Measurements from ENCODE around the gene PIGU.

PIGU gene

DNA sequence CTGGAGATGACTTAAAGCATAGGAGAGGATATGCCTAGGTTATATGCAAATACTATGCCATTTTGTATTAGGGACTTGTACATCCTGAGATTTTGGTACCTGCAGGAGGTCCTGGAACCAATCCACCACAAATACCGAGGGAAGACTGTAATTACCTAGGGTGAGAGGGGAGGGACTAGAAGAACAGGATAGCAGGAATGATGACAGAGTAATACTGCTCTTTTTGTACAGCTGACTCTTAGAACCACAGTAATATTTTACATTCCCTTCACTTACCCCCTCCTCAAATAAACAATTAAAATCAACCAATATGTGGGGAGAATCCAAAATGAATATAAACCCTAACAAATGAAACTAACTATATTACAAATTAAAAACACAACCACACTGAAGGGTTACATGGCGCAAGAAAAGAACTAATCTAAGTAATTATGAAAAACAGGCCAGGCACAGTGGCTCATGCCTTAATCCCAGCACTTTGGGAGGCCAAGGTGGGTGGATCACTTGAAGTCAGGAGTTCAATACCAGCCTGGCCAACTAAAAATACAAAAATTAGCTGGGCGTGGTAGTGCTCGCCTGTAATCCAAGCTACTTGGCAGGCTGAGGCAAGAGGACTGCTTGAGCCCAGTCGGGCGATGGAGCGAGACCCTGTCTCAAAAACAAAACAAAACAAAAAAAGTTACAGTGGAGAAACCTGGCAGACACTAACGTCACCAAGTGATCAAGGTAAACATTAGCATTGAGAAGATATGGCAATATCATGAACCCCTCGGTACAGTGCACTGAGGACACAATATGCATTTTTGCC is 81.3 kb downstream of the PIGU start:
- no peaks in the 10 kb centered on the region for H3K36me3 Mint-ChIP-seq (ENCODE audit: low read depth)
- no peak overlapping the region for H3K27ac Mint-ChIP-seq
- no peaks in the 10 kb centered on the region for H3K9me3 Mint-ChIP-seq
- H3K4me1 Mint-ChIP-seq (ENCODE audit: low read depth): peaks cover 3% of the 10 kb centered on the region
- no peak overlapping the region for H3K4me3 Mint-ChIP-seq
- no peaks in the 10 kb centered on the region for H3K27me3 Mint-ChIP-seq (ENCODE audit: low read depth)

GRCh38 chr20:34586488-34587163 is 90.3 kb downstream of the PIGU start:
- peaks cover 9% of the 10 kb centered on the region for H3K36me3 Mint-ChIP-seq (ENCODE audit: low read depth)

GRCh38 chr20:34585019-34585418 is 91.9 kb downstream of the PIGU start:
- H3K27ac Mint-ChIP-seq: no peak overlapping the region
- H3K4me1 Mint-ChIP-seq (ENCODE audit: low read depth): peaks cover 24% of the 10 kb centered on the region
- H3K4me3 Mint-ChIP-seq: no peak overlapping the region
- H3K27me3 Mint-ChIP-seq (ENCODE audit: low read depth): no peaks in the 10 kb centered on the region
- H3K36me3 Mint-ChIP-seq (ENCODE audit: low read depth): peaks cover 17% of the 10 kb centered on the region
- no peaks in the 10 kb centered on the region for H3K9me3 Mint-ChIP-seq

More at GRCh38 chr20:34586488-34587163, 90.3 kb downstream of the PIGU start:
- no peaks in the 10 kb centered on the region for H3K27me3 Mint-ChIP-seq (ENCODE audit: low read depth)
- H3K9me3 Mint-ChIP-seq: no peaks in the 10 kb centered on the region
- H3K4me1 Mint-ChIP-seq (ENCODE audit: low read depth): peaks cover 9% of the 10 kb centered on the region
- no peak overlapping the region for H3K27ac Mint-ChIP-seq
- no peak overlapping the region for H3K4me3 Mint-ChIP-seq

DNA sequence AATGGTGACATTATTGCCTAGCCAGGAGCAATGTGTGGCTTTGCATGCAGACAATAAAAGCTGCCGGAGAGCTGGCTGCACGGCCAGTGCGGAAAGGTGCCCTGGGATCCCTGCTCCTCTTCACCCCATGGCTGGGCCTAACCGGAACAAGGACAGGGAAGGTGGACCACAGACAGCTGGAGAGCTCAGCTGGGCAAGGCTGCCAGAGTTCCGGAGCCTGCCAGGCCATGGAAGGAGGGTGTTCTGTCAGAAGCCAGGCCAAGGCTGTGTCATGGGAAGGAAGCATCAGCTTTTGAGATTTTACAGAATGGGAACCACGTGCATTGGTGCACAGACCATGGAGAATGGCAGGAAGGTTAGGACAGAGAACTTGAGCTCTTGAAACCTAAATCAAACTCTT is 93.3 kb downstream of the PIGU start:
- peaks cover 32% of the 10 kb centered on the region for H3K4me1 Mint-ChIP-seq (ENCODE audit: low read depth)
- no peak overlapping the region for H3K4me3 Mint-ChIP-seq
- H3K9me3 Mint-ChIP-seq: no peaks in the 10 kb centered on the region
- no peak overlapping the region for H3K27ac Mint-ChIP-seq
- H3K27me3 Mint-ChIP-seq (ENCODE audit: low read depth): no peaks in the 10 kb centered on the region
- peaks cover 19% of the 10 kb centered on the region for H3K36me3 Mint-ChIP-seq (ENCODE audit: low read depth)

- Mint-ChIP-seq H3K36me3 (ENCODE audit: low read depth) (peaks cover 21% of the 10 kb centered on the region), H3K9me3 (no peaks in the 10 kb centered on the region), H3K4me1 (ENCODE audit: low read depth) (peaks cover 35% of the 10 kb centered on the region), H3K27ac (peak overlapping the region; percentile 31), H3K4me3 (no peak overlapping the region), H3K27me3 (ENCODE audit: low read depth) (no peaks in the 10 kb centered on the region)
These were observed 94.0 kb downstream of the PIGU start for GRCh38 chr20:34582911-34583310.

- H3K4me1 Mint-ChIP-seq (ENCODE audit: low read depth): peaks cover 35% of the 10 kb centered on the region
- H3K36me3 Mint-ChIP-seq (ENCODE audit: low read depth): peaks cover 18% of the 10 kb centered on the region
- H3K9me3 Mint-ChIP-seq: no peaks in the 10 kb centered on the region
- H3K4me3 Mint-ChIP-seq: no peak overlapping the region
- no peaks in the 10 kb centered on the region for H3K27me3 Mint-ChIP-seq (ENCODE audit: low read depth)
- H3K27ac Mint-ChIP-seq: peak overlapping the region; percentile 96
These were observed 94.7 kb downstream of the PIGU start for GRCh38 chr20:34582221-34582620.

DNA sequence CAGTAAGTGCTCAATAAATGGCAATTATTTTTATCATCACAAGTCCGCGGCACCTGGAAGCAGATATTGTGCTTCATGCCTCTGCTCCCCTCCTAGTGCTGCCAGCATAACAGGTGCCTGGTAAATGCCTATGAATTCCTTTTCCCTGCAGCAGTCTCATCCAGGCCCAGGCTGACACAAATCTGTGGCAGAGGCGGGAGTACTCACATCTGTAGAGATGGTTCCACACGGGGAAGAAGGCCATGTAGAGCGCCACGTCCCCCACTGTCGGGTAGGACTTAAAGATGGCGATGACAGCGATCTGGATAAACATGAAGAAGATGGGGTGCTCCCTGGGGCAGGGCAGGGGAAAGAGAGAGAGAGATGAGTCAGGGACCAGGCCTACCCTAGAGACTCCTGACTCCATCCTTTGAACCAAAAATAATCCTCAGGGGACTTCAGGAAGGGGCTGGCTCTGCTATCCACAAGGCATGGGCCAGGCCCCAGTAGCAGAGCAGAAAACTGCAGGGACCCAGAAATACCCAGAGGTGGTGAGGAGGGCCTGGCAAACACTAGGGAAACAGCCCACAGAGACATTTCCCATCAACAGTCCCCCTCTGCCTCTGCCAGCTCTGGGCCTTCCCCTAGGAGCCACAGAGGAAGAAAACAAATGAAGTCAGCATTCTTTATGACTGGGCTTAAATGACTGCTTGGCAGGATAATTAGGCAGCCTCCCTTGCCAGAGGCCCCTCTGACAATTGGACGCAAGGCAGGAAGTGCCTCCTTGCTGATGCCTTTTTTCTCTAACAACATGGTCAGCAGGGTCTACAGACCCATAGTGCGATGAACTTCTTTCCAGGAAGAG is 95.3 kb downstream of the PIGU start:
- Mint-ChIP-seq H3K9me3 (no peaks in the 10 kb centered on the region), H3K27ac (peak overlapping the region; percentile 96), H3K4me3 (peak overlapping the region; percentile 47), H3K27me3 (ENCODE audit: low read depth) (no peaks in the 10 kb centered on the region), H3K4me1 (ENCODE audit: low read depth) (peaks cover 35% of the 10 kb centered on the region), H3K36me3 (ENCODE audit: low read depth) (peaks cover 18% of the 10 kb centered on the region)

DNA sequence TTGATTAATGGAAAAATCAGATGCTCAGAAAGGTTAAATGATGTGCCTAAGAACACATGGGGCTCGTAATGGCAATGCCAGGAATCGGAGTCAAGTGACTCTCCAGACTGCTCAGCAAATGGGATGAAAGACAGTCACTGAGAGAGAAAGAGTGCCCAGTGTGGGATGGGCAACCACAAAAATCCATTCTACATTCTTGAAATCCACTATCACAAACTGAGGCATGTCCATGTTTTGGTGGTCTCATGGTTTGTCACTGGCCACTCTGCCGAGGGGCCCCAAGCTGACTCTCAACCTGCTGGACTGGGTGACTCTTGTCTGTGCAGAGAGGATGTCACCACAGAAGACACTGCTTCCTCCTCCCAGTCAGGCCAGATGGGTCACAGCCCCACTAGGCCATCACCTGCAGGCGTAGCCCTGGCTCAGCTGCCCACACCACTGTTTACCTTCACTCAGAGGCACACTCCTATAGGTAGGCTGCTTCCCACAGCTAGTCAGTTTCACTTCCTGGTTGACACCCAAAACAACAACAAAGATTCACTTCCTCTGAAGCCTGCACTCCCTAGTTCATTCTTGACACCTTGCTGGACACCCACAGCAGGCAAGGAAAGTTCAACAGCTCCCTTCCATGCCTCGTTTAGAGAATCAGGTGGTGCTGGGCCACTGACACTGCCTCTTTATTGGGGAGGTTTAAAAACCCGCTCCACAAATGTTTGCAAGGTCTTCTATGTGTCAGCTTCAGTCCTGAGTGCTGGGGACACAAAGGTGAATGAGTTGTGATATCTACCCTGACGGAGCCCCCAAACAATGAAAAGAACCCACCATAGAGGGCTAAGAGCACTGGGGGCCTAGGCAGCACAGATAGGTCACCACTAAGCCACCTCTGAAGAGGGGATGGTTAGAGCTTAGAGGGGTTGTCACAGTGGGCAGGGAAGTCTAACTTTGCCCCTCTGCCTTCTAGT is 96.6 kb downstream of the PIGU start:
- Mint-ChIP-seq H3K36me3 (ENCODE audit: low read depth) (peaks cover 16% of the 10 kb centered on the region), H3K27me3 (ENCODE audit: low read depth) (no peaks in the 10 kb centered on the region)

DNA sequence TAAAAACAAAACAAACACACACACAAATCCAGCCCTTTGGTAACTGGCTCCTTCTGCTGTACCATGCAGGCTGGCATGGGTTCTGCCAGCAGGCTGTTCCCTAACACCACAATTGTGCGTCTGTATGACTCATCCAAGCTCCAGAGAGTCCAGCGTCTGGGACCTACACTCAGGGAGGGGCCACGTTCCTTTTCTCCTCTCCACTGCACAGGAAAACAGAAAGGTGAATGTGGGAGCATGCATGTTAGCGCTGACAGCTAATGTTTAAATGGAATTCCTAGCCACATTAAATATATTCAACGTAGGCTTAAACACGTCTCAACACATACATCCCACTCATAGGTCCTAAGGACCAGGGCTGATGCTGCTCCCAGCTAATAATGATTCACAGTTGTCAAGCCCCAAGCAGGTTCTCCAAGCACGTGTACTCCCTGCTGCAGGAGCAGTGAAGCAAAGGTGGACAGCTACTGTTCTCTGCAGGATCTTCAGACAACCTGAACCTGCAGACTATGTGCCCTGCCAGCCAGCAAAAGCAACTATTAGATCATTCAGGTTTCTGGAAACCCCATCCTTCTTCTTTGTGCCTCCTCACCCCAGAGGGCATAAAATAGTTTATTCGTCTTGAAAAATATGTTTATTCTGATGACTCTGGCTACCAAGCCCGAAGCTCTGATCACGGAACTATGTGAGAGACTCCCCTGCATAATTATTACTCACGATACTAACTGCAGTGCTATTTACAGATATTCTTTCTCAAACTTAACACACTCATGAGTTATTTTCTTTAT is 97.5 kb downstream of the PIGU start:
- no peak overlapping the region for H3K4me3 Mint-ChIP-seq
- no peaks in the 10 kb centered on the region for H3K9me3 Mint-ChIP-seq
- H3K27ac Mint-ChIP-seq: peak overlapping the region; percentile 96
- H3K4me1 Mint-ChIP-seq (ENCODE audit: low read depth): peaks cover 35% of the 10 kb centered on the region
- H3K36me3 Mint-ChIP-seq (ENCODE audit: low read depth): peaks cover 18% of the 10 kb centered on the region
- no peaks in the 10 kb centered on the region for H3K27me3 Mint-ChIP-seq (ENCODE audit: low read depth)

More for the DNA sequence above, 96.6 kb downstream of the PIGU start:
- no peaks in the 10 kb centered on the region for H3K9me3 Mint-ChIP-seq
- H3K4me3 Mint-ChIP-seq: peak overlapping the region; percentile 51
- H3K27ac Mint-ChIP-seq: peak overlapping the region; percentile 96
- H3K4me1 Mint-ChIP-seq (ENCODE audit: low read depth): peaks cover 35% of the 10 kb centered on the region

- no peaks in the 10 kb centered on the region for H3K27me3 Mint-ChIP-seq (ENCODE audit: low read depth)
- peaks cover 37% of the 10 kb centered on the region for H3K4me1 Mint-ChIP-seq (ENCODE audit: low read depth)
- peaks cover 20% of the 10 kb centered on the region for H3K36me3 Mint-ChIP-seq (ENCODE audit: low read depth)
- peak overlapping the region; percentile 36 for H3K27ac Mint-ChIP-seq
- H3K4me3 Mint-ChIP-seq: no peak overlapping the region
- H3K9me3 Mint-ChIP-seq: no peaks in the 10 kb centered on the region
These were observed 98.4 kb downstream of the PIGU start for GRCh38 chr20:34578521-34578920.

- Mint-ChIP-seq H3K36me3 (ENCODE audit: low read depth) (peaks cover 17% of the 10 kb centered on the region), H3K27me3 (ENCODE audit: low read depth) (no peaks in the 10 kb centered on the region), H3K9me3 (no peaks in the 10 kb centered on the region), H3K4me1 (ENCODE audit: low read depth) (peaks cover 37% of the 10 kb centered on the region), H3K4me3 (no peak overlapping the region), H3K27ac (no peak overlapping the region)
These were observed 98.9 kb downstream of the PIGU start for GRCh38 chr20:34578025-34578424.

DNA sequence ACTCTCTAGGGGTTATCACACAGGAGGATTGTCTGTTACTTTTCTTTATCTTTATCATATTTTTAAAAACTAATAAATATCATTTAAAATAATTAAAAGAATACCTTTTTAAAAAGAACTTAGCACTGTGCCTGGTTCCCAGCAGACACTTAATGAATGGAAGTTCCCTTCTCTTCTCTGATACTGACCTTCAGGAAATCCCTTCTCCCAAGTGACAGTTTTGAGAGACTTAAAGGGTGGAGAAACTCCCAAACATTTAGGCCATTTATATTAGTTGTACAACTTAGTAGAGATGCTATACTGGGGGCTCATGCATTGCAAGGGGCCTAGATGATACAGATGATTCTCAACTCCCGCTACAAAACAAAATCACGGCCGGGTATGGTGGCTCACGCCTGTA is 99.8 kb downstream of the PIGU start:
- no peaks in the 10 kb centered on the region for H3K27me3 Mint-ChIP-seq (ENCODE audit: low read depth)
- H3K4me3 Mint-ChIP-seq: no peak overlapping the region
- no peaks in the 10 kb centered on the region for H3K9me3 Mint-ChIP-seq
- peaks cover 32% of the 10 kb centered on the region for H3K4me1 Mint-ChIP-seq (ENCODE audit: low read depth)
- no peak overlapping the region for H3K27ac Mint-ChIP-seq
- peaks cover 17% of the 10 kb centered on the region for H3K36me3 Mint-ChIP-seq (ENCODE audit: low read depth)

DNA sequence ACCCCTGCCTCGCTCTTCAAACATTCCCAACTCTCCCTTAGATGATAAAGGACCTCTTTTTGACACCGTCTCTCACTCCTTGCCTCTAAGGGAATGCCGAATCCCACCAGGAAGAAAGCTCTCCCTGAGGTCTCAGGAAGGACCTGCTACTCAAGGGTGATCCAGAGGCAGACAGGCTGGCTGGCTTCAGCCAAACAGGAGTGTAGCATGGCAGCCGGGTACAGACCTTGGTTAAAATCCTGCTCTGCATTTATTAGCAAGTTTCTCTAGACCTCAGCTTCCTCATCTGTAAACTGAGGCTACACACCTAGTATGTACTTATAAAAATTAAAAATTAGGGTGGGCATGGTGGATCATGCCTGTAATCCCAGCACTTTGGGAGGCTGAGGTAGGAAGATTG is 101.1 kb downstream of the PIGU start:
- H3K27ac Mint-ChIP-seq: no peak overlapping the region
- H3K4me1 Mint-ChIP-seq (ENCODE audit: low read depth): peaks cover 27% of the 10 kb centered on the region
- no peak overlapping the region for H3K4me3 Mint-ChIP-seq
- H3K9me3 Mint-ChIP-seq: no peaks in the 10 kb centered on the region
- peaks cover 14% of the 10 kb centered on the region for H3K36me3 Mint-ChIP-seq (ENCODE audit: low read depth)
- H3K27me3 Mint-ChIP-seq (ENCODE audit: low read depth): no peaks in the 10 kb centered on the region
